GM20431 (cell line): ENCODE measurements around the gene CEP295NL.
"Not testable (repeated sequence)": the region's sequence is repeated elsewhere in the genome, so short reads cannot be mapped to it uniquely, and the experiment has no call there.

Experiments
- in situ Hi-C: fragments of 300-500 bp; cut with MseI, MboI; formaldehyde crosslinking; loops from one replicate; pipeline ENCODE4 v1.15.0; 2020; ENCODE audit warnings: low sequenced_read_pairs; ENCODE audit not compliant: unreplicated experiment

Gene CEP295NL

GRCh38 chr17:78891406-78892061 is 11.5 kb downstream of the CEP295NL start:
- in situ Hi-C loops = no loop called here

- in situ Hi-C loops = no loop called here
These were observed 12.5 kb downstream of the CEP295NL start for GRCh38 chr17:78890498-78890897.

- in situ Hi-C loops = not testable (repeated sequence)
These were observed 12.9 kb downstream of the CEP295NL start for GRCh38 chr17:78890096-78890495.

GRCh38 chr17:78889531-78889930 is 13.5 kb downstream of the CEP295NL start:
- in situ Hi-C loops = no loop called here

GRCh38 chr17:78888941-78889518 is 14.0 kb downstream of the CEP295NL start:
- in situ Hi-C loops = no loop called here

GRCh38 chr17:78886954-78887353 is 16.0 kb downstream of the CEP295NL start:
- in situ Hi-C loops = no loop called here

GRCh38 chr17:78885956-78886355 is 17.0 kb downstream of the CEP295NL start:
- in situ Hi-C loops = no loop called here

- in situ Hi-C loops = no loop called here
These were observed 17.9 kb downstream of the CEP295NL start for GRCh38 chr17:78884876-78885667.

- in situ Hi-C loops = no loop called here
These were observed 18.7 kb downstream of the CEP295NL start for GRCh38 chr17:78884148-78884825.

GRCh38 chr17:78883533-78884131 is 19.4 kb downstream of the CEP295NL start:
- in situ Hi-C loops = no loop called here

GRCh38 chr17:78883089-78883532 is 19.9 kb downstream of the CEP295NL start:
- in situ Hi-C loops = no loop called here

GRCh38 chr17:78882540-78883088 is 20.4 kb downstream of the CEP295NL start:
- in situ Hi-C loops = no loop called here

GRCh38 chr17:78879635-78880186 is 23.3 kb downstream of the CEP295NL start:
- in situ Hi-C loops = no loop called here

GRCh38 chr17:78878871-78879527 is 24.0 kb downstream of the CEP295NL start:
- in situ Hi-C loops = no loop called here

- in situ Hi-C loops = no loop called here
These were observed 24.7 kb downstream of the CEP295NL start for GRCh38 chr17:78878261-78878660.

GRCh38 chr17:78876954-78877517 is 26.0 kb downstream of the CEP295NL start:
- in situ Hi-C loops = not testable (repeated sequence)

GRCh38 chr17:78876094-78876597 is 26.9 kb downstream of the CEP295NL start:
- in situ Hi-C loops = no loop called here

- in situ Hi-C loops = no loop called here
These were observed 27.5 kb downstream of the CEP295NL start for GRCh38 chr17:78875363-78876093.
